IMR-90 (cell line): ENCODE measurements around the gene B4GALT5. TPM values are rescaled to one million over a fixed set of nuclear protein-coding genes. Genes with fewer than 3 reads are reported as not detected.

Source experiments
- ATAC-seq: fragments of 200-7000 bp; cut with Tn5 transposase; 2 replicates; pipeline ENCODE4 v1.9.1; 2020; ENCODE audit warnings: low read depth, mild to moderate bottlenecking, moderate library complexity
- BruUV-seq: library from RNA; stranded (reverse); fragments of 400-500 nt; replicated peaks from 2 replicates; lab custom pipeline; 2021; lab: Mats Ljungman, UMichigan
- CTCF ChIA-PET: fragments of 300-600 bp; formaldehyde crosslinking; extraction: SDS; loops from one replicate; lab custom pipeline; 2021; ENCODE audit warnings: antibody characterized with exemption; lab: Yijun Ruan, JAX
- POLR2A ChIA-PET: fragments of 300-600 bp; sonication (Branson Sonifier 250); formaldehyde crosslinking; loops from one replicate; lab custom pipeline; 2022; ENCODE audit warnings: antibody characterized with exemption; ENCODE audit not compliant: unreplicated experiment; lab: Charles Lee
- DNase-seq: peaks from one replicate; pipeline ENCODE4 v3.0.0; 2013
- H2AFZ ChIP-seq: replicated peaks from 2 replicates; pipeline ENCODE3; 2013; ENCODE audit warnings: low read length, mild to moderate bottlenecking; ENCODE audit not compliant: poor library complexity
- H2AK5ac ChIP-seq: 2 replicates; pipeline ENCODE4 v1.6.1; 2013; ENCODE audit warnings: low read depth, low read length, inconsistent platforms
- H2AK9ac ChIP-seq: replicated peaks from 2 replicates; pipeline ENCODE3; 2013; ENCODE audit warnings: mild to moderate bottlenecking, low read depth, low read length, moderate library complexity; ENCODE audit not compliant: poor library complexity
- H2BK120ac ChIP-seq: 2 replicates; pipeline ENCODE4 v1.6.1; 2013; ENCODE audit warnings: low read depth, low read length, inconsistent platforms
- H2BK15ac ChIP-seq: 3 replicates; pipeline ENCODE4 v1.6.1; 2013; ENCODE audit warnings: low read depth, low read length, inconsistent platforms
- H2BK20ac ChIP-seq: 2 replicates; pipeline ENCODE4 v1.6.1; 2013; ENCODE audit warnings: low read depth, mild to moderate bottlenecking, inconsistent platforms, low read length, moderate library complexity
- H2BK5ac ChIP-seq: 2 replicates; pipeline ENCODE4 v1.6.1; 2013; ENCODE audit warnings: mild to moderate bottlenecking, low read depth, low read length, inconsistent platforms; ENCODE audit not compliant: poor library complexity, severe bottlenecking
- H3K14ac ChIP-seq: replicated peaks from 2 replicates; pipeline ENCODE4 v1.6.1; 2013; ENCODE audit warnings: low read depth, low read length, inconsistent platforms
- H3K18ac ChIP-seq: 2 replicates; pipeline ENCODE4 v1.6.1; 2013; ENCODE audit warnings: low read depth, low read length, control low read depth
- H3K23ac ChIP-seq: 2 replicates; pipeline ENCODE4 v1.6.1; 2013; ENCODE audit warnings: low read depth, low read length, inconsistent platforms
- H3K27ac ChIP-seq: 2 replicates; pipeline ENCODE4 v1.5.1; 2013; ENCODE audit warnings: mild to moderate bottlenecking, control low read depth, low read length; ENCODE audit not compliant: insufficient read depth
- H3K27me3 ChIP-seq: 2 replicates; pipeline ENCODE4 v1.6.1; 2013; ENCODE audit warnings: low read length; ENCODE audit not compliant: control insufficient read depth, insufficient read depth
- H3K36me3 ChIP-seq: 2 replicates; pipeline ENCODE4 v1.6.1; 2013; ENCODE audit warnings: low read length, mixed read lengths; ENCODE audit not compliant: control insufficient read depth, insufficient read depth
- H3K4ac ChIP-seq: 2 replicates; pipeline ENCODE4 v1.6.1; 2013; ENCODE audit warnings: low read depth, low read length, inconsistent platforms
- H3K4me1 ChIP-seq: 2 replicates; pipeline ENCODE4 v1.6.1; 2013; ENCODE audit warnings: low read length, mixed read lengths; ENCODE audit not compliant: control insufficient read depth, insufficient read depth
- H3K4me2 ChIP-seq: 2 replicates; pipeline ENCODE4 v1.6.1; 2013; ENCODE audit warnings: low read depth, mild to moderate bottlenecking, control low read depth, low read length, moderate library complexity
- H3K4me3 ChIP-seq: 2 replicates; pipeline ENCODE4 v1.5.1; 2013; ENCODE audit warnings: low read depth, mild to moderate bottlenecking, control low read depth, low read length, moderate library complexity; ENCODE audit not compliant: insufficient read depth
- H3K56ac ChIP-seq: 2 replicates; pipeline ENCODE4 v1.6.1; 2013; ENCODE audit warnings: low read length, inconsistent platforms; ENCODE audit not compliant: insufficient read depth; ENCODE audit errors: extremely low read depth
- H3K79me1 ChIP-seq, 2 experiments: 2 replicates each; pipeline ENCODE4 v1.6.1; 2013; ENCODE audit warnings: low read length in 2 of 2, inconsistent platforms in 1 of 2, low read depth in 1 of 2
- H3K9ac ChIP-seq: 2 replicates; pipeline ENCODE4 v1.6.1; 2013; ENCODE audit warnings: low read depth, low read length, control low read depth
- H3K9me1 ChIP-seq: 2 replicates; pipeline ENCODE4 v1.6.1; 2013; ENCODE audit warnings: low read length, inconsistent platforms; ENCODE audit not compliant: insufficient read depth
- H3K9me3 ChIP-seq: 2 replicates; pipeline ENCODE4 v1.6.1; 2013; ENCODE audit warnings: low read length; ENCODE audit not compliant: control insufficient read depth, insufficient read depth
- H4K20me1 ChIP-seq: 2 replicates; pipeline ENCODE4 v1.6.1; 2013; ENCODE audit warnings: low read length, inconsistent platforms; ENCODE audit not compliant: insufficient read depth
- H4K5ac ChIP-seq: 2 replicates; pipeline ENCODE4 v1.6.1; 2013; ENCODE audit warnings: mild to moderate bottlenecking, low read depth, low read length, control low read depth
- H4K8ac ChIP-seq, 2 experiments: 2 replicates each; pipeline ENCODE4 v1.6.1; 2013; ENCODE audit warnings: low read depth in 2 of 2, low read length in 2 of 2, control low read depth in 1 of 2, inconsistent platforms in 1 of 2
- H4K91ac ChIP-seq: 2 replicates; pipeline ENCODE4 v1.6.1; 2013; ENCODE audit warnings: low read depth, low read length, inconsistent platforms; ENCODE audit not compliant: insufficient read depth
- CEBPB ChIP-seq: IDR thresholded peaks from 2 replicates; pipeline ENCODE4 v1.6.1; 2012; ENCODE audit warnings: low read depth, low read length, improper control_type of control experiment
- CHD1 ChIP-seq: IDR thresholded peaks from 2 replicates; pipeline ENCODE4 v1.6.1; 2012; ENCODE audit warnings: low read depth, low read length, improper control_type of control experiment
- FOS ChIP-seq: fragments of 150-350 bp; IDR thresholded peaks from 2 replicates; pipeline ENCODE4 v1.6.1; 2016; ENCODE audit warnings: low read depth, low read length
- MAFK ChIP-seq: IDR thresholded peaks from 2 replicates; pipeline ENCODE4 v1.6.1; 2012; ENCODE audit warnings: low read depth, low read length, improper control_type of control experiment
- MAZ ChIP-seq: IDR thresholded peaks from 2 replicates; pipeline ENCODE4 v1.6.1; 2012; ENCODE audit warnings: low read depth, mild to moderate bottlenecking, low read length, improper control_type of control experiment, moderate library complexity, borderline replicate concordance
- MXI1 ChIP-seq: IDR thresholded peaks from 2 replicates; pipeline ENCODE4 v1.6.1; 2012; ENCODE audit warnings: low read depth, mild to moderate bottlenecking, low read length, moderate library complexity, borderline replicate concordance
- NFE2L2 ChIP-seq: fragments of 150-350 bp; IDR thresholded peaks from 2 replicates; pipeline ENCODE4 v1.6.1; 2016; ENCODE audit warnings: low read depth, mild to moderate bottlenecking, low read length
- POLR2A ChIP-seq: IDR thresholded peaks from 2 replicates; pipeline ENCODE4 v1.6.1; 2012; ENCODE audit warnings: mild to moderate bottlenecking, low read depth, low read length
- SMC3 ChIP-seq: fragments of 150-350 bp; IDR thresholded peaks from 2 replicates; pipeline ENCODE4 v1.6.1; 2016; ENCODE audit warnings: low read depth, mild to moderate bottlenecking, antibody characterized with exemption, low read length, moderate library complexity
- USF2 ChIP-seq: fragments of 150-350 bp; IDR thresholded peaks from 2 replicates; pipeline ENCODE4 v1.6.1; 2017; ENCODE audit warnings: mild to moderate bottlenecking, antibody characterized with exemption, low read length, low read depth
- WGBS, 2 experiments: methylation state at CpG; one replicate each; pipeline versions ENCODE4 v1.1.5 to v1.1.7; 2013; ENCODE audit warnings: missing lambda C conversion rate in 2 of 2; ENCODE audit not compliant: insufficient read length in 1 of 2; ENCODE audit errors: extremely low coverage in 2 of 2; 5-methylcytosine and 5-hydroxymethylcytosine counted together
- dilution Hi-C: fragments of 300-500 bp; cut with HindIII; formaldehyde crosslinking; loops from one replicate; pipeline ENCODE4 v1.14.3; 2018; ENCODE audit warnings: low sequenced_read_pairs; ENCODE audit not compliant: unreplicated experiment
- in situ Hi-C: fragments of 300-500 bp; cut with MboI; formaldehyde crosslinking; loops from 3 replicates; pipeline ENCODE4 v1.14.3; 2019; ENCODE audit warnings: low sequenced_read_pairs, inconsistent platforms, mixed read lengths
- intact Hi-C: fragments of 100-400 bp; cut with micrococcal nuclease; formaldehyde crosslinking; loops from 2 replicates; pipeline ENCODE4 v1.10.0; 2022
- polyA plus RNA-seq, 3 experiments: library from polyadenylated mRNA; depleted of rRNA; stranded (reverse); fragments of >200 nt; gene quantifications; 2 replicates each; pipeline ENCODE4 v1.2.3, GENCODE V29; 2012; ENCODE audit warnings: low replicate concordance in 1 of 3
- total RNA-seq: library from RNA; depleted of rRNA; stranded (reverse); fragments of >200 nt; gene quantifications from 2 replicates; pipeline ENCODE4 v1.2.3, GENCODE V29; 2012

Gene B4GALT5
- total and polyA plus RNA-seq, 2 of the 4 experiments (the other 2 are of a cell fraction) = 11.3 to 20.4 TPM

- Histone ChIP-seq H2AK5ac (no peak overlapping the region), H4K8ac (no peak overlapping the region), H3K4me1 (peaks cover 16% of the 10 kb centered on the region), H3K14ac (no peak overlapping the region), H3K27ac (no peak overlapping the region), H3K9ac (no peak overlapping the region), H3K56ac (no peak overlapping the region), H2BK20ac (no peak overlapping the region), H3K9me1 (peaks cover 32% of the 10 kb centered on the region), H2AFZ (no peak overlapping the region), H2BK120ac (no peak overlapping the region), H3K18ac (no peak overlapping the region), H4K91ac (no peak overlapping the region), H3K79me1 (peaks cover 33 to 87% of the 10 kb centered on the region in 2 experiments), H3K4me3 (no peak overlapping the region), H3K23ac (no peak overlapping the region), H4K20me1 (peaks cover 60% of the 10 kb centered on the region), H4K5ac (no peak overlapping the region), H2BK5ac (no peak overlapping the region), H3K36me3 (no peaks in the 10 kb centered on the region), H2AK9ac (no peak overlapping the region), H3K4me2 (no peak overlapping the region), H3K9me3 (no peaks in the 10 kb centered on the region), H3K4ac (no peak overlapping the region), H3K27me3 (no peaks in the 10 kb centered on the region), H2BK15ac (no peak overlapping the region; the same call in 2 of the 3 replicates)
- ChIA-PET CTCF (no interaction called here), POLR2A (no interaction called here)
- dilution Hi-C loops = no loop called here
- WGBS, 2 experiments = no CpG with 5 or more reads among the region's 4 CpGs
- in situ Hi-C loops = no loop called here
- ATAC-seq = no peak
- intact Hi-C loops = no loop called here
- BruUV-seq = no TSS peak
- no peak for DNase-seq
- TF ChIP-seq MAZ = no peak
- TF ChIP-seq FOS = no peak
- no peak for TF ChIP-seq MXI1
- TF ChIP-seq MAFK = no peak
- no peak for TF ChIP-seq CEBPB
- TF ChIP-seq CHD1 = no peak
- TF ChIP-seq USF2 = no peak
- TF ChIP-seq POLR2A = no peak
- TF ChIP-seq NFE2L2 = no peak
- no peak for TF ChIP-seq SMC3
Observed at GRCh38 chr20:49682798-49683197, 30.9 kb downstream of the B4GALT5 start.
